Stimulated activated CD4-positive, alpha-beta T cell treated with anti-CD3 and anti-CD28 coated beads, Interleukin-1b, Interleukin-23, amount 100 ng/mL, for 24 hours (primary cell): ENCODE data around the gene CYP8B1.

Experiments
- DNase-seq, 4 experiments: peaks; one replicate each; pipeline ENCODE4 v3.0.0-alpha.2; 2020; ENCODE audit warnings: low read depth in 4 of 4, low spot score in 1 of 4

The CYP8B1 gene, protein sequence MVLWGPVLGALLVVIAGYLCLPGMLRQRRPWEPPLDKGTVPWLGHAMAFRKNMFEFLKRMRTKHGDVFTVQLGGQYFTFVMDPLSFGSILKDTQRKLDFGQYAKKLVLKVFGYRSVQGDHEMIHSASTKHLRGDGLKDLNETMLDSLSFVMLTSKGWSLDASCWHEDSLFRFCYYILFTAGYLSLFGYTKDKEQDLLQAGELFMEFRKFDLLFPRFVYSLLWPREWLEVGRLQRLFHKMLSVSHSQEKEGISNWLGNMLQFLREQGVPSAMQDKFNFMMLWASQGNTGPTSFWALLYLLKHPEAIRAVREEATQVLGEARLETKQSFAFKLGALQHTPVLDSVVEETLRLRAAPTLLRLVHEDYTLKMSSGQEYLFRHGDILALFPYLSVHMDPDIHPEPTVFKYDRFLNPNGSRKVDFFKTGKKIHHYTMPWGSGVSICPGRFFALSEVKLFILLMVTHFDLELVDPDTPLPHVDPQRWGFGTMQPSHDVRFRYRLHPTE

DNA sequence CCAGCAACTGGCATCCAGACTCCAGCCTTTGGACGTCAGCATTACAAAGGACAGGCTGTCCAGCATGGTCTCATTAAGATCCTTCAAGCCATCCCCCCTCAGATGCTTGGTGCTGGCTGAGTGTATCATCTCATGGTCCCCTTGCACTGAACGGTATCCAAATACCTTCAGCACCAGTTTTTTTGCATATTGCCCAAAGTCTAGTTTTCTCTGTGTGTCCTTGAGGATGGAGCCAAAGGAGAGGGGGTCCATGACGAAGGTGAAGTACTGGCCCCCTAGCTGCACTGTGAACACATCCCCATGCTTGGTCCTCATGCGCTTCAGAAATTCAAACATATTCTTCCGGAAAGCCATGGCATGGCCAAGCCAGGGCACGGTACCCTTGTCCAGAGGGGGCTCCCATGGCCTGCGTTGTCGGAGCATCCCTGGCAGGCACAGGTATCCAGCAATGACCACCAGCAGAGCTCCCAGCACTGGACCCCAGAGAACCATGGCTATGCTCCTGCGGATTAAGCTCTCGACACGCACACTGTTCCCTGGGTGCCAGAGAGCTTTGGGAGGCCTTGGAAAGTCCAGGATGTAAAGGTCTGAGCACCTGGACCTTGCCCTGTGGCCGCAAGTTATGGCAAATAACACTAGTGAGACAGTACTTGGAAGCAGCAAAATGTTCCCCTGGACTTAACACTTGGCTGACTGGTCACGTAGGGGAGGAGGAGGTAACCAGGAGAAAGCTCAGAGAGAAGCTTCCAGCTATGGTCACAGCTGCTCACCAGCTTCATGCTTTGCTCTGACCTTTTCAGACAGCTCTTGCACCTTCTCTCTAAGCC, at the start of gene CYP8B1:
Gene CYP8B1, minus strand, starts transcription at position 555 of the 827 bp plus-strand sequence. Its CDS starts 63 bp downstream, at position 492.
- no peak for DNase-seq

DNA sequence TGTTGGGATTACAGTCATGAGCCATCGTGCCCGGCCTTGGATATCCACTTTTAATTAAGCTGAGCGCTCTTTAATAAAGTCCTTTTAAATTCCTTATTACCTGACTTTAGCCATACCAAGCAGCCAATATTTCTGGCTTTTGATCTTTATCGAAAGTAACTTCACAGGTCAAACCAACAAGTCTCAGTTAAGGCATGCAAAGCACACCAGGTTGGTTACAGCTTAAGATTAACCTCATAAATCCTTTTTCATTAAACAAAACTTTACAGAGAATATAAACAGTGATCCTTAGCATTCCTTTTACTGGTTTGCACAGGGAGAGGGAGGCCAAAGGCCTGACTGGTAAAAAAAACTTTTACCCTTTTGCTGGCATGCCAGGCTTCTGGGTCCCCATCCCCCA, 47.9 kb upstream of the CYP8B1 start:
- no peak for DNase-seq

DNA sequence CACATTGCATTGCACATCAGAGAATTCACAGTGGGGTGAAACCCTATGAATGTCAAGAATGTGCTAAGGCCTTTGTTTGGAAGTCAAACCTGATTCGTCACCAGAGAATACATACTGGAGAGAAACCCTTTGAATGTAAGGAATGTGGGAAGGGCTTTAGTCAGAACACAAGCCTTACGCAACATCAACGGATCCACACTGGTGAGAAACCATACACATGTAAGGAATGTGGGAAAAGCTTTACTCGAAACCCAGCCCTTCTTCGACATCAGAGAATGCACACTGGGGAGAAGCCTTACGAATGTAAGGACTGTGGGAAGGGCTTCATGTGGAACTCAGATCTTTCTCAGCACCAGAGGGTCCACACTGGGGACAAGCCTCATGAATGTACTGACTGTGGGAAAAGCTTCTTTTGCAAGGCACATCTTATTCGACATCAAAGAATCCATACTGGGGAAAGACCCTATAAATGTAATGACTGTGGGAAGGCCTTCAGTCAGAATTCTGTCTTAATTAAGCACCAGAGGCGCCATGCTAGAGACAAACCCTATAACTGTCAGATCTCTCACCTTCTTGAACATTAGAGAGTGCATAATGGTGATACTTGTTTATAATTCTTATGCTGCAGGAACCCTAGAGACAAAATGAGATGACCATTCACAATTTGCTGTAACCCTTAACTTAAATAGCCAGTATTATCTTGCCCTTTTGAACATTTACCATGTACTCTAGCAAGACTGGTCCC, 39.3 kb upstream of the CYP8B1 start:
- no peak for DNase-seq

DNA sequence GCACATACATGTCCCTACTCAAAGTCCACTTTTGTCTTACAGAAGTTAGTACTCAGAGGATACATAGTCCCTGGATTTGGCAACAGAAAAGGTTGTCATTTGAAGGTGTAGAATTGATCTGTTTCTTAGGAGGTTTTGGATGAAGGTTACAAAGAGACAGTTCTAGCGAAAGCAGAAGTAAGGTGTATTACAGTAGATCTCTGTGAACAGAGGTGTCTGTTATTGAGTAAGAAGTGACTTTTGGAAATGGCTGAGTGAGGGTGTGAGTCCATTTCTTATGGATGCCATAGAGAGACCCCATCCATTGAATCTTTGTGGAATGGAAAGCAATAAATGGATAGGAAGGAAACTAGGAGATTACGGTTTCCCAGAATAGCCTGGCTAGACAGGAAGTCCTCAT, 35.9 kb upstream of the CYP8B1 start:
- no peak for DNase-seq

DNA sequence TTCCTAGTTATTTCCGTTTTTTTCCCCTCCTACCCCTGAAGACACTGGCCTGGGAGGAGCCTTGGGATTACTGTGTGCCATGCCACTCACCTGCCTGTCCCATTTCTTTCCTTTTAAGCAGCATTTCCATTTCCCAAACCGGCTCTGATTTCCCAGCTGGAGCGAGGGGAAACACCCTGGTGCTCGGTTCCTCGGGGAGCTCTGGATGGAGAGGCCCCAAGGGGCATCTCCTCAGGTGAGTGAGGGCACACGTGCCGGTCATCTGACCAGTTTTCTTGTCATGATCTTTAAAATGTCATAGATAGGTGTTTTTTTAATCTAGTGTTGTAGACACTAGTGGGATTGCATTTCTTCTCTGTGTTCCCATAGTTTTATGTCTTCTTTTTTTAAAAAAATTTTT, 33.0 kb upstream of the CYP8B1 start:
- DNase-seq, result no peak

DNA sequence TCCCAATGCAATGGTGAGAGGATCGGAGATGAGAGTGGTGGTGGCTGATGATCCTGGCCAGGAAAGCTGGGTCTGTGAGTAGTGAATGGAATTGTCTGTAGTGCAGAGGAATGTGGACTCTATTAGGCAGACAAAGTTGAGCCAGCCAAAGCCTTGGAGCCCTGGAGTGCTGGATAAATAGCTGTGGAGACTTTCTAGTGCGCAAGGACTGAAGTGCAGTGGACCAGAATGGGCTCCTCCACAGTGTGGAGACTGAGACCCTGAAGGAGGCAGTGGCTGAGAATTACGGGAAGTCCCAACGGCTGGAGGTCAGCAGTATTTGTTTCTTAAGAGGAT, 31.1 kb upstream of the CYP8B1 start:
- no peak for DNase-seq

DNA sequence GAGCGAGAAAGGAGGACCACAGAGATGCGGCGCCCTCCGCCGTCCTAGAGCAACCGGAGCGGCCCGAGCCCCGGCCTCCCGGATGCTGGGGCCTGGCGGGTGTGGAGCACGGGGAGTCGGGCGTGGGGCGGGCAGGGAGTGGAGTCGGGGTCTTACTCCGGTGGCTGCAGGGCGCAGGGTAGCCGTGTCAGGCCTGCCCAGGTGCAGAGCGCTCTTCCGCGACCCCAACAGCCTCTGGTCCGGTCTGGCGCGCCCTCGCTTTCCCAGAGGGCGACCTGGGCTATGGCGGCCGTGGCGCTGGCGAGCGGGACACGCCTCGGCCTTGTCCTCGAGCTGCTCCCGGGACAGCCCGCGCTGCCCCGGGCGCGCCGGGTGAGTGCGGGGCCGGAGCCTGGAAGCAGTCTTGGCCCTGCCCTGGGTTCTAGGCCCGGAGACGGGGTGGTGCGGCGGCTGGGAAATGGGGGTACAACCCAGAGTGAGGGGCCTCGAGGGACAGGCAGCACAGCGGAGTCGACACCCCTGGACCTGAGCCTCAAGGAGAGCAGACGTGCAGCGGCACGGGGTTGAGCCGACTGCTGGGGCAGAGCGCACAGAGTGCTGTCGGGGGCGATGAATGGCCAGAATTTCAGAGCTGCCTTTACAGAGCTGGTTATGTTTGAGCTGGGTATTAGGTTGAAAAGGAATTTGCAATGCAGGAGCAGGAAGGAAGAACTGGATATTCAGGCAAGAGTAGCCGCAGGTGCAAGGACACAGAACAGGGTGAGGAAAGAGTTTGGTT, 30.6 kb upstream of the CYP8B1 start, which contains the start of gene ZNF662:
Gene ZNF662, plus strand, starts transcription at position 73 of the 778 bp plus-strand sequence. CDS start 1,973 bp downstream, outside the sequence.
- DNase-seq, result peak in 2 of 4 experiments; percentile 9 to 19

DNA sequence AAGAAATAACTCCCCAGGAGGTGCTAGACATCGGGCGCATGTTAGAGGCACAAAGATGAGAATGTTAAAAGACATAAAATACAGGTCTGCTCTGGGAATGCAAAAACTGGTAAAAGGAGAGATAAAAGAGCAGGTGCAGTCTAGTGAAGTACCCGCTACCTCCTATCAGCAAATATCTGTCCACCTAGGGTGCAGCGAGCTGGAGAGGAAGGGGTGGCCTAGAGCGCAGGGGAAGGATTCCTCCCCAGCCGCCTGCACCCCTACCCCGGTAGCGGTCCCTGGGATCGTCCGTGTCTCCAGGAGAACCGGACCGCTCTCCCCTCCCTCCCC, 30.0 kb upstream of the CYP8B1 start:
- DNase-seq, result no peak

DNA sequence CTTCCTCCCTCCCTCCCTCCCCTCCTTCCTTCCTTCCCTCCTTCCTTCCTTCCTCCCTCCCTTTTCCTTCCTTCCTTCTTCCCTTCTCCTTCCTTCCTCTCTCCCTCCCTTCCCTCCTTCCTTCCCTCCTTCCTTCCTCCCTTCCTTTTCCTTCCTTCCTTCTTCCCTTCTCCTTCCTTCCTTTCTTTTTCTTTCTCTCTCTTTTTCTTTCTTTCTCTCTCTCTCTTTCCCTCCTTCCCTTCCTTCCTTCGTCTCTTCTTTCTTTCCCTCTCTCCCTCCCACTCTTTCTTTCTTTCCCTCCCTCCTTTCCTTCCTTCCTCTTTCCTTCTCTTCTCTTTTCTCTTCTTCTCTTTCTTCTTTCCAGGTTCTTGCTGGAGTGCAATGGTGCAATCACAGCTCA, 28.4 kb upstream of the CYP8B1 start:
- no peak for DNase-seq

DNA sequence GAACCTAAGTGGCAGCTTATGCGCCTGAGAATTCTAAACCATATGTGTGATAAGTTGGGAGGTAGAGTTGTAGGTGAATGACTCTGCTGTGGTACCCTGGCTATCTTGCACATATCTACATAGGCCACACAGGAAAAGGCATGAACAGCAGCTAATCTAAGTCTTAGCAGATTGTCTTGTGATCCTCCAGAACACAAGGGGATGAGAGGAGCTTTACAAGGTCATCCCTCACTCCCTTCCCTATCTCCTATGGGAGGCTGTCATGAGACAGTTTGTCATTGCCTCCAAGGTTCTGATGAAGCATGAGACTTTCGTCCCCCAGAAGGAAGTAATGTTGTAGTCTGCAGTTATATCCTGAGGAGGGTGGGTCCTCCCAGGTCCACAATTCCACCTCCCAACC, 26.6 kb upstream of the CYP8B1 start:
- no peak for DNase-seq

DNA sequence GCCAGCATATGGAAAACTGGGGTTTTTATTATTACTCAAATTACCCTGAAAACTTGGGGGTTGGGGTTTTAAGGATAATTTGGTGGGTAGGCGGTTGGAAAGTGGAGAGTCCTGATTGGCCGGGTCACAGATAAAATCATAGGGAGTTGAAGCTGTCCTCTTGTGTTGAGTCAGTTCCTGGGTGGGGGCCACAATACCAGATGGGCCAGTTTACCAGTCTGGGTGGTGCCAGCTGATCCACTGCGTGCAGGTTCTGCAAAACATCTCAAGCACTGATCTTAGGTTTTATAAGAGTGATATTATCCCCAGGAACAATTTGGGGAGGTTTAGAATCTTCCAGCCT, 25.4 kb upstream of the CYP8B1 start:
- DNase-seq, result no peak

DNA sequence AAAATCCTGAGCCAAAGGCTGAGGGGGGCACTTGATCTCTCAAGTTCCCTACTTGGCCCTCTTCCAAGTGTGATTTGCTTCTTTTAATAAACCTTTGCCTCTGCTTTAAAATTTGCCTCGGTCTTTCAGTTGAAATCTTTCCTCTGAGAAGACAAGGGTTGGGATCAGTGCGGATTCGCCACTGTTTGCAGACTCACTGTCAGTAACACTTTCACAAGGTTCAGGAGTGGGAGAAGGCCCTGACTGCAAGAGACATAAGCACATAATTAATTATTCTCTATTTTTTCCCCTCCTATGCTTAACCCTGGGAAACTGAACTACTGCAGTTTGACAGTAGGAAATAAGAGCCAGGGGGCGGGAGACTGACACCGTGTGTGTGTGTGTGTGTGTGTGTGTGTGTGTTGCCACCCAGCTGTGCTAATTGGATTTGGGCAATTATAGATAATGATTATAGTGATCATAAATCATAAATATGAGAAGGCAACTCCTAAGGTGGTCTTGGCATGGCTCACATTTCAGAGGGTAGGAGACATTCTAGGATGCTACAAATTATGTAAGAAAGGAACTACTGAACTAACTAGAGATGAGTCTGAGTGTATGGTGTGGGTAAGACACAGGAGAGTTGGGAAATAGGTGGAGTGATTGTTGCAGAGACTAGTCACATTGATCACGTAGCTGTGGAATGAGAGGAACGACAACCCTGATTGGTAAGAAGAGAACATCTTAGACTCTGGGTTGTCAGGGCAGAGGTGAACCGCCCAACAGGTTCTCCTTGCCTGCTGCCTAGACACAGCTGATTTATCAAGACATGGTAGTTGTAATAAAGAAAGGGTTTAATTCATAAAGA, 24.8 kb upstream of the CYP8B1 start:
- DNase-seq, result no peak

DNA sequence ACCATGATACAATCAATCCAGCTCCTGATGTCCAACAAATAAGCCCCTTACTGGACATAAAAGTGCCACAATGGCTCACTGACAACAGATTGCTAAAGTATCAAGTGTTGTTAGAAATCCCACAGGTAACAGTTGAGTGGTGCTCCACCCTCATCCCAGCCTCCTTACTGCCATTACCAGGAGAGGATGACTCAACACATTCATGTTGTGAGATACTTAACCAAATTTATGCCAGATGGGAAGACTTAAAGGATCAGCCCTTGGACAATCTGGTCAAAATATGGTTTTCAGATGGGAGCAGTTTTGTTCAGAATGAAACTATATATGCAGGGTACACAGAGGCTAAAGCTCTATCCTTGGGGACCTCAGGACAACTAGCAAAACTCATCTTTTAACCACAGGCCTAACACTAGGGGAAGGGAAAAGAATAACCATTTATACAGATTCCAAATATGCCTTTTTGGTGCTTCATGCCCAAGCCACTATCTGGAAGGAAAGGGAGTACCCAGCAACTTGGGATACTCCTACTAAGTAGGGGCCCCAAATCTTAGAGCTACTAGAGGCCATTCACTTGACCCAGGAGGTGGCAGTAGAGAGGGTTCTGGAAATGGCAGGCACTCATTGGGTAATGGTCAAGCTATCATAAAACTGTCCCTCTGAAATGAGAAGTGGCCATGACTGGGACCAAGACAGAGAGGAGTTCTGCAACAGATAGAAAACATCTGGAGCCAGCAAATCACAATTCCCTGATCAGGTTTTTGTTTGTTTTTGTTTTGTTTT, 23.4 kb upstream of the CYP8B1 start:
- DNase-seq, result no peak

DNA sequence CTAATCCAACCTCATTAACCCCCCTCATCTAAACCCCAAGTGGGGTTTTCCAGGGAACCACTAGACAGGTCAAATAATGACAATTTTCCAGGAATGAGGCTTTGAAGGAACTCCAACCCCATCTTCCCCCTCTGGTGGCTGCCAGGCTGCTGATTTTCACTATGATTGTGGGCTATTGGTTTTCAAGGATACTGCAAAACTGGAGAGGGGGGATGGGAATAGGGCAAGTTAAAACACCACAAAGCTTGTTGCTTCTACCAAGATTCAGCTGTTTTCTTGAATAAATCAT, 19.8 kb upstream of the CYP8B1 start:
- DNase-seq, result no peak

DNA sequence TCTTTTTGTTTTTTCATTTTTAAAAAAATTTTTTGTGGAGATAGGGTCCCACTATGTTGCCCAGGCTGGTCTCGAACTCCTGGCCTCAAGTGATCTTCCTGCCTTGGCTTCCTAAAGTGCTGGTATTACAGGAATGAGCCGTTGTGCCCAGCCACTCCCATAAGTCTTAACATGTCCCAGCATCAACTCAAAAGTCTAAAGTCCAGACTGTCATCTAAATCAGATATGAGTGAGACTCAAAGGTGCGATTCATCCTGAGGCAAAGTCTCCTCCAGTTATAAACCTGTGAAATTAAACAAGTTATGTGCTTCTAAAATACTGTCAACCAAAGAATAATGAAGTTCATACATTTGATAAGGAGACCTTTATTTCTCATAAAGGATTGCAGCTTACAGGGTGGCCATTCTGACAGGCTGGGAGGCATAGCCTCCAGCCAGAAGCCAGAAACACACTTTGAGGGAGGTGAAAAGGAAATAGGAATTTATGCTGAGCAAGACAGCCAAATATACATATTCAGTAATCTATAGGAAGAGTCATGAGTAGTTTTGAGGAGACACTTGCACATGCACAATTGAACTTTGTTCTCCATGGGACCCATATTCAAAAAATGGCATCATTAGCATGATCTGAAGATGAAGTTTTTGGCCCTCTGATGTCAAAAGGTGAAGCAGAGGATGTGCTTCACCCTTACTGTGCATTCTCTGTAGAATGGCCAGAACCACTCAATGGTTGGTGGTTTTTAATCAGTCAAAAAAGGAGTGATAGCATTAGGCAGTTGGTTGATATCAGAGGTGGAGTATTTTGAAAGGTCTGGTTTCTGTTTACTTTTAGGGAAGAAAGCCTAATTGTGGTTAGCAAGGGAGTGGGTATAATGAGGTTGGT, 19.3 kb upstream of the CYP8B1 start:
- DNase-seq, result no peak

DNA sequence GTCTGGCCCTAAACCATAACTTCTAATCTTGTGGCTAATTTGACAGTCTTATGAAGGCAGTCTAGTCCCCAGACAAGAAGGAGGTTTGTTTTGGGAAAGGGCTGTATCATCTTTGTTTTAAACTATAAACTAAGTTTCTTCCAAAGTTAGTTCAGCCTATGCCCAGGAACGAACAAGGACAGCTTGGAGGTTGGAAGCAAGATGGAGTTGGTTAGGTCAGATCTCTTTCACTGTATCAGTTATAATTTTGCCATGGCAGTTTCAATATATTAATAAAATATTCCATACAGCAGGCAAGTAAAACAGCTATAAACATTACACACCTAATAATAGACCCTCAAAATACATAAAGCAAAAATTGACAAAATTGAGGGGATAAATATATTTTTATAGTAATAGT, 17.1 kb upstream of the CYP8B1 start:
- DNase-seq, result no peak

DNA sequence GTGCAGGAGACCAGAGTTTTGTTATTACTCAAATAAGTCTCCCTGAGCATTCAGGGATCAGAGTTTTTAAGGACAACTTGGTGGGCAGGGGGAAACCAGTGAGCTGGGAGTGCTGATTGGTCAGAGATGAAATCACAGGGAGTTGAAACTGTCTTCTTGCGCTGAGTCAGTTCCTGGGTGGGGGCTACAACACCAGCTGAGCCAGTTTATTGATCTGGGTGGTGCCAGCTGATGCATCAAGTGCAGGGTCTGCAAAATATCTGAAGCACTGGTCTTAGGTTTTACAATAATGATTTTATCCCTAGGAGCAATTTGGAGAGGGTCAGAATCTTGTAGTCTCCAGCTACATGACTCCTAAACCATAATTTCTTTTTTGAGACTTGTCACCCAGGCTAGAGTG, 16.5 kb upstream of the CYP8B1 start:
- no peak for DNase-seq

DNA sequence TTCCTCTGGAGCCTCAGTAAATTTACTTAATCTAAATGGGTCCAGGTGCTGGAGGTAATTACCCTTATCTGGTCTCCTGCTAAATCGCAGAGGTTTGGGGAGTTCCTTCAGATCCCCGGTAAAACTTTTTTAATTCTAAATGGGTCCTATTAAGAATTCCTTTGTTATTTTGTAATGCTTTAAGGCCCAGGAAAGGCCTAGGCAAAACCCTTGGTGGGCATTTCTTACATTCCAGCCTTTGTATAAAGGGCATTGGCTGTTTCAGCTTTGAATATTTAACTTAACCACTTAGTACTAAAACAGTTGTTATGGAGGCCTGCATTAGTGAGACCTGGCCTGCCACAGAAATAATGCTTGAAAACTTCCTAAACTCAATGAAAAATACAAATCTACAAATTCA, 15.4 kb upstream of the CYP8B1 start:
- DNase-seq, result no peak

DNA sequence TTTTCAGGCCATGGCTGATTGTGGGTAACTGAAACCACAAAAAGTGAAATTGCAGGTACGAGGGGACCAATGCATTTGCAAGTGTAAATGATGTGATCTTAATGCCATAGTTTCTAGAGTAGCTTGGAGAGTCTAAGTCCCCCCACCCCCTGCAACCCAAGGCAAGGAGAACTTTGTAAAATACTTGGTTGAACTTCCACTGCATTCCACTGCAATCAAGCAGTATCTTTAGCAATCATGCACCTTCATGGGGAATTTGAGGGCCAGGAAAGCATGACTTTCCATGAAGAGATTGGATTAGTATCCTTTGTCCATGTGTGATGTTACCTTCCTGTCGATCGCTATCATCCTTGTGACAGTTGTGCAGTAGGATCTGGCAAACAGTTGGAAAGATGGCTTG, 11.4 kb upstream of the CYP8B1 start:
- no peak for DNase-seq
